Neural cell (in vitro differentiated cells): ENCODE results near the gene GALK1.

Experiments
- EZH2 ChIP-seq: fragments of 200-600, 300-800 bp; shearing (Covaris generic), sonication (generic); IDR thresholded peaks from 2 replicates; pipeline ENCODE4 v1.6.1; 2014; ENCODE audit warnings: antibody characterized with exemption, low read length, borderline replicate concordance, mild to moderate bottlenecking; ENCODE audit not compliant: insufficient read depth, poor library complexity, severe bottlenecking
- POLR2AphosphoS5 ChIP-seq: IDR thresholded peaks from 2 replicates; pipeline ENCODE4 v1.6.1; 2012
- RAD21 ChIP-seq: fragments of 450-650 bp; conservative IDR thresholded peaks from 2 replicates; pipeline ENCODE4 v1.6.1; 2014; ENCODE audit warnings: antibody characterized with exemption, mild to moderate bottlenecking, moderate library complexity
- TAF1 ChIP-seq: IDR thresholded peaks from 2 replicates; pipeline ENCODE4 v1.6.1; 2012; ENCODE audit warnings: low read depth
- TF ChIP-seq, protein P1 (sequence below): IDR thresholded peaks from 2 replicates; pipeline ENCODE4 v1.6.1; 2012; ENCODE audit warnings: borderline replicate concordance
- TF ChIP-seq, protein P2 (sequence below): fragments of 450-650 bp; IDR thresholded peaks from 2 replicates; pipeline ENCODE4 v1.5.1; 2014; ENCODE audit warnings: antibody characterized with exemption, mild to moderate bottlenecking, moderate library complexity; ENCODE audit not compliant: poor library complexity, severe bottlenecking

DNA sequence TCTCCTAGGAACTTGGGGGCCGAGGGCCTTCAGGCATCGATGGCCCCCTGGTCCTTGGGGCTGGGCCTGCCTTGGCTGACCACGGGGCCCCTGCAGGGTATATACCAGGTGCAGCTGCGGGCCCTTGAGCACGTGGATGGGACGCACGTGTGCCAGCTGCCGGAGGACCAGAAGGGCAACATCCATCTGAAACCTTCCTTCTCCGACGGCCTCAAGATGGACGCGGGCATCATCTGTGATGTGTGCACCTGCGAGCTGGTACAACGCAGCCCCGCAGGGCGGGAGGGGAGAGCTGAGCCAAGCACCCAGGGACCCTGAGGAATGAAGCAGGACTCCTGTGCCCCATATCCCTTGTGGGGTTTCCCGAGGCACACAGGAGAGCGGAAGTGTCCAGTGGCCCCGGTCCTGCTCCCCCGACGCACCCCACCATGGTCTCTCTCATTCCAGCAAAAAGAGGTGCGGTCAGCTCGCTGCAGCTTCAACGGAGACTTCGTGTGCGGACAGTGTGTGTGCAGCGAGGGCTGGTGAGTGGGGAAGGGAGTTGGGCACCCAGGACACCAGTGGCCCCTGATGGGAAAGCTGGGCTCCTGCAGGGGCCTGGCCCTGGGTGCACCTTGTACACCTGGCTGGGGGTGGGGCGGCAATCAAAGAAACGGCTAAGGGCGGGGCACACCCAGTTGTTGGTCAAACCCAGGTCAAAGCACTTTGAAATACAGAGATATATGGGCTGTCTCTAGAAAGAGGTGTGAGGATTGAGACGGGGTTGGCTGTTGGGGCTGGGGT, 33.1 kb downstream of the GALK1 start:
- TF ChIP-seq EZH2 (no peak), RAD21 (no peak), POLR2AphosphoS5 (no peak), TAF1 (no peak)
- TF ChIP-seq, protein P1, sequence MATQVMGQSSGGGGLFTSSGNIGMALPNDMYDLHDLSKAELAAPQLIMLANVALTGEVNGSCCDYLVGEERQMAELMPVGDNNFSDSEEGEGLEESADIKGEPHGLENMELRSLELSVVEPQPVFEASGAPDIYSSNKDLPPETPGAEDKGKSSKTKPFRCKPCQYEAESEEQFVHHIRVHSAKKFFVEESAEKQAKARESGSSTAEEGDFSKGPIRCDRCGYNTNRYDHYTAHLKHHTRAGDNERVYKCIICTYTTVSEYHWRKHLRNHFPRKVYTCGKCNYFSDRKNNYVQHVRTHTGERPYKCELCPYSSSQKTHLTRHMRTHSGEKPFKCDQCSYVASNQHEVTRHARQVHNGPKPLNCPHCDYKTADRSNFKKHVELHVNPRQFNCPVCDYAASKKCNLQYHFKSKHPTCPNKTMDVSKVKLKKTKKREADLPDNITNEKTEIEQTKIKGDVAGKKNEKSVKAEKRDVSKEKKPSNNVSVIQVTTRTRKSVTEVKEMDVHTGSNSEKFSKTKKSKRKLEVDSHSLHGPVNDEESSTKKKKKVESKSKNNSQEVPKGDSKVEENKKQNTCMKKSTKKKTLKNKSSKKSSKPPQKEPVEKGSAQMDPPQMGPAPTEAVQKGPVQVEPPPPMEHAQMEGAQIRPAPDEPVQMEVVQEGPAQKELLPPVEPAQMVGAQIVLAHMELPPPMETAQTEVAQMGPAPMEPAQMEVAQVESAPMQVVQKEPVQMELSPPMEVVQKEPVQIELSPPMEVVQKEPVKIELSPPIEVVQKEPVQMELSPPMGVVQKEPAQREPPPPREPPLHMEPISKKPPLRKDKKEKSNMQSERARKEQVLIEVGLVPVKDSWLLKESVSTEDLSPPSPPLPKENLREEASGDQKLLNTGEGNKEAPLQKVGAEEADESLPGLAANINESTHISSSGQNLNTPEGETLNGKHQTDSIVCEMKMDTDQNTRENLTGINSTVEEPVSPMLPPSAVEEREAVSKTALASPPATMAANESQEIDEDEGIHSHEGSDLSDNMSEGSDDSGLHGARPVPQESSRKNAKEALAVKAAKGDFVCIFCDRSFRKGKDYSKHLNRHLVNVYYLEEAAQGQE, result no peak
- TF ChIP-seq, protein P2, sequence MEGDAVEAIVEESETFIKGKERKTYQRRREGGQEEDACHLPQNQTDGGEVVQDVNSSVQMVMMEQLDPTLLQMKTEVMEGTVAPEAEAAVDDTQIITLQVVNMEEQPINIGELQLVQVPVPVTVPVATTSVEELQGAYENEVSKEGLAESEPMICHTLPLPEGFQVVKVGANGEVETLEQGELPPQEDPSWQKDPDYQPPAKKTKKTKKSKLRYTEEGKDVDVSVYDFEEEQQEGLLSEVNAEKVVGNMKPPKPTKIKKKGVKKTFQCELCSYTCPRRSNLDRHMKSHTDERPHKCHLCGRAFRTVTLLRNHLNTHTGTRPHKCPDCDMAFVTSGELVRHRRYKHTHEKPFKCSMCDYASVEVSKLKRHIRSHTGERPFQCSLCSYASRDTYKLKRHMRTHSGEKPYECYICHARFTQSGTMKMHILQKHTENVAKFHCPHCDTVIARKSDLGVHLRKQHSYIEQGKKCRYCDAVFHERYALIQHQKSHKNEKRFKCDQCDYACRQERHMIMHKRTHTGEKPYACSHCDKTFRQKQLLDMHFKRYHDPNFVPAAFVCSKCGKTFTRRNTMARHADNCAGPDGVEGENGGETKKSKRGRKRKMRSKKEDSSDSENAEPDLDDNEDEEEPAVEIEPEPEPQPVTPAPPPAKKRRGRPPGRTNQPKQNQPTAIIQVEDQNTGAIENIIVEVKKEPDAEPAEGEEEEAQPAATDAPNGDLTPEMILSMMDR, result no peak
